Measurements from ENCODE around the gene ALKBH5.

Gene ALKBH5

GRCh38 chr17:18258356-18259038 is 74.9 kb downstream of the ALKBH5 start, which contains the start of gene FLII (continued):
- TF ChIP-seq INSM2 (tag by site-specific recombination; IDR thresholded peaks at IDR 0.05) (0 out of 2 replicates have a peak, but pooled peaks have one; percentile 48), ZNF398 (tag by site-specific recombination; IDR thresholded peaks at IDR 0.05) (0 out of 2 replicates have a peak, but pooled peaks have one; percentile 16), ZNF23 (tag by site-specific recombination; IDR thresholded peaks at IDR 0.05; ENCODE audit: borderline replicate concordance) (no peak), ZNF701 (tag by site-specific recombination; IDR thresholded peaks at IDR 0.05) (no peak), ZNF324 (tag by site-specific recombination; IDR thresholded peaks at IDR 0.05) (no peak), ZNF510 (tag by site-specific recombination; IDR thresholded peaks at IDR 0.05; ENCODE audit: insufficient replicate concordance) (no peak), ZNF48 (tag by site-specific recombination; IDR thresholded peaks at IDR 0.05) (no peak), ZFP37 (tag by site-specific recombination; IDR thresholded peaks at IDR 0.05) (no peak), SP7 (tag by site-specific recombination; IDR thresholded peaks at IDR 0.05) (0 out of 2 replicates have a peak, but pooled peaks have one; percentile 27), ZBTB20 (tag by site-specific recombination; IDR thresholded peaks at IDR 0.05) (peak; percentile 86), PRDM6 (tag by site-specific recombination; IDR thresholded peaks at IDR 0.05) (no peak), ZSCAN5A (tag by site-specific recombination; IDR thresholded peaks at IDR 0.05) (0 out of 2 replicates have a peak, but pooled peaks have one; percentile 15), ZFP69B (tag by site-specific recombination; IDR thresholded peaks at IDR 0.05) (no peak), WT1 (tag by site-specific recombination; IDR thresholded peaks at IDR 0.05) (no peak), ZNF354C (tag by site-specific recombination; IDR thresholded peaks at IDR 0.05; ENCODE audit: borderline replicate concordance, low read depth) (no peak), ZNF341 (tag by site-specific recombination; IDR thresholded peaks at IDR 0.05; ENCODE audit: low read depth) (no peak), HOXC10 (CRISPR knock-in tag; IDR thresholded peaks at IDR 0.05) (no peak), ZNF335 (tag by site-specific recombination; conservative IDR thresholded peaks at IDR 0.05) (peak; percentile 91), ZNF654 (tag by site-specific recombination; IDR thresholded peaks at IDR 0.05; ENCODE audit: low read depth) (no peak), ZNF521 (tag by site-specific recombination; IDR thresholded peaks at IDR 0.05) (no peak), ZNF146 (tag by site-specific recombination; IDR thresholded peaks at IDR 0.05) (no peak), ZNF544 (tag by site-specific recombination; IDR thresholded peaks at IDR 0.05) (no peak), SALL2 (tag by site-specific recombination; IDR thresholded peaks at IDR 0.05; ENCODE audit: borderline replicate concordance) (no peak), ZNF114 (tag by site-specific recombination; IDR thresholded peaks at IDR 0.05) (no peak), ZEB2 (tag by site-specific recombination; IDR thresholded peaks at IDR 0.05) (peak; percentile 66; the same call in 1 of the 2 replicates), ZNF19 (tag by site-specific recombination; IDR thresholded peaks at IDR 0.05; ENCODE audit: low read depth) (no peak), ZNF670 (tag by site-specific recombination; IDR thresholded peaks at IDR 0.05; ENCODE audit: low read depth) (no peak), ZNF645 (tag by site-specific recombination; IDR thresholded peaks at IDR 0.05) (no peak), ZFP41 (tag by site-specific recombination; IDR thresholded peaks at IDR 0.05; ENCODE audit: borderline replicate concordance) (no peak), ZNF596 (tag by site-specific recombination; IDR thresholded peaks at IDR 0.05) (no peak), ZNF548 (tag by site-specific recombination; IDR thresholded peaks at IDR 0.05) (no peak), TRIM28 (IDR thresholded peaks at IDR 0.05; ENCODE audit: borderline replicate concordance, low read length) (no peak; the same call in 1 of the 2 replicates), ZNF223 (tag by site-specific recombination; IDR thresholded peaks at IDR 0.05) (no peak), ZNF580 (tag by site-specific recombination; IDR thresholded peaks at IDR 0.05) (no peak)

All from HEK293 (cell line).